ENCODE data around the gene TRAK1.

TRAK1 gene

GRCh38 chr3:42129014-42129953, 38.1 kb downstream of the TRAK1 start:
- DNase-seq, result no peak

- no peak for DNase-seq
These were observed 38.8 kb downstream of the TRAK1 start for GRCh38 chr3:42130007-42130328.

- DNase-seq, result no peak
These were observed 39.3 kb downstream of the TRAK1 start for GRCh38 chr3:42130329-42131070.

GRCh38 chr3:42133500-42134298, 42.5 kb downstream of the TRAK1 start:
- DNase-seq, result no peak

- DNase-seq, result no peak
These were observed 43.8 kb downstream of the TRAK1 start for GRCh38 chr3:42134867-42135464.

GRCh38 chr3:42139621-42140453, 48.7 kb downstream of the TRAK1 start:
- DNase-seq, result no peak

- DNase-seq, result no peak
These were observed 49.6 kb downstream of the TRAK1 start for GRCh38 chr3:42140665-42141203.

- DNase-seq, result no peak
These were observed 52.3 kb downstream of the TRAK1 start for GRCh38 chr3:42143440-42143839.

GRCh38 chr3:42144209-42144608, 53.1 kb downstream of the TRAK1 start:
- no peak for DNase-seq

GRCh38 chr3:42148086-42148848, 57.1 kb downstream of the TRAK1 start:
- DNase-seq, result no peak

- DNase-seq, result no peak
These were observed 57.9 kb downstream of the TRAK1 start for GRCh38 chr3:42148982-42149432.

- no peak for DNase-seq
These were observed 58.4 kb downstream of the TRAK1 start for GRCh38 chr3:42149532-42149931.

- no peak for DNase-seq
These were observed 58.8 kb downstream of the TRAK1 start for GRCh38 chr3:42149975-42150374.

- no peak for DNase-seq
These were observed 60.5 kb downstream of the TRAK1 start for GRCh38 chr3:42151596-42152168.

GRCh38 chr3:42152193-42152592, 61.0 kb downstream of the TRAK1 start:
- DNase-seq, result no peak

- no peak for DNase-seq
These were observed 61.9 kb downstream of the TRAK1 start for GRCh38 chr3:42153039-42153438.

- no peak for DNase-seq
These were observed 66.7 kb downstream of the TRAK1 start for GRCh38 chr3:42157540-42158538.

- DNase-seq, result no peak
These were observed 68.0 kb downstream of the TRAK1 start for GRCh38 chr3:42159147-42159546.

Measured in GF-D8 (cell line).